NCI-H748 (cell line): Measurements from ENCODE around the gene TRAPPC10.

Source experiments
- DNase-seq: peaks from one replicate; lab custom pipeline; 2025; ENCODE audit not compliant: unreplicated experiment; lab: John Stamatoyannopoulos, UW

TRAPPC10 gene

GRCh38 chr21:44063151-44063912 is 51.2 kb downstream of the TRAPPC10 start:
- no peak for DNase-seq

GRCh38 chr21:44064852-44065403 is 52.8 kb downstream of the TRAPPC10 start:
- DNase-seq: no peak

- DNase-seq: no peak
Measured at GRCh38 chr21:44065428-44065827, 53.3 kb downstream of the TRAPPC10 start.

GRCh38 chr21:44066116-44066515 is 54.0 kb downstream of the TRAPPC10 start:
- DNase-seq: no peak

- DNase-seq: no peak
Measured at GRCh38 chr21:44067011-44067839, 55.1 kb downstream of the TRAPPC10 start.

- DNase-seq: no peak
Measured at GRCh38 chr21:44070391-44070790, 58.3 kb downstream of the TRAPPC10 start.

GRCh38 chr21:44071359-44072104 is 59.4 kb downstream of the TRAPPC10 start:
- no peak for DNase-seq

- DNase-seq: no peak
Measured at GRCh38 chr21:44072111-44072510, 60.0 kb downstream of the TRAPPC10 start.

GRCh38 chr21:44074315-44074958 is 62.3 kb downstream of the TRAPPC10 start:
- no peak for DNase-seq

GRCh38 chr21:44076316-44076715 is 64.2 kb downstream of the TRAPPC10 start:
- no peak for DNase-seq

- DNase-seq: no peak
Measured at GRCh38 chr21:44078411-44078981, 66.4 kb downstream of the TRAPPC10 start.

GRCh38 chr21:44079446-44079845 is 67.3 kb downstream of the TRAPPC10 start:
- DNase-seq: no peak

- no peak for DNase-seq
Measured at GRCh38 chr21:44079846-44080245, 67.7 kb downstream of the TRAPPC10 start.

GRCh38 chr21:44082648-44083440 is 70.7 kb downstream of the TRAPPC10 start:
- DNase-seq: no peak

- DNase-seq: no peak
Measured at GRCh38 chr21:44083631-44084291, 71.7 kb downstream of the TRAPPC10 start.

- DNase-seq: no peak
Measured at GRCh38 chr21:44084496-44085241, 72.6 kb downstream of the TRAPPC10 start.

- DNase-seq: no peak
Measured at GRCh38 chr21:44085491-44086321, 73.6 kb downstream of the TRAPPC10 start.
